GM21825 (cell line): ENCODE results near the gene DHRS4.
"Not testable (repeated sequence)": the region's sequence is repeated elsewhere in the genome, so short reads cannot be mapped to it uniquely, and the experiment has no call there.

ENCODE experiments used
- ATAC-seq: cut with Tn5 transposase; IDR thresholded peaks from one replicate; pipeline ENCODE4 v1.9.1; 2021; ENCODE audit warnings: mild to moderate bottlenecking, moderate library complexity; ENCODE audit not compliant: unreplicated experiment

Gene DHRS4

DNA sequence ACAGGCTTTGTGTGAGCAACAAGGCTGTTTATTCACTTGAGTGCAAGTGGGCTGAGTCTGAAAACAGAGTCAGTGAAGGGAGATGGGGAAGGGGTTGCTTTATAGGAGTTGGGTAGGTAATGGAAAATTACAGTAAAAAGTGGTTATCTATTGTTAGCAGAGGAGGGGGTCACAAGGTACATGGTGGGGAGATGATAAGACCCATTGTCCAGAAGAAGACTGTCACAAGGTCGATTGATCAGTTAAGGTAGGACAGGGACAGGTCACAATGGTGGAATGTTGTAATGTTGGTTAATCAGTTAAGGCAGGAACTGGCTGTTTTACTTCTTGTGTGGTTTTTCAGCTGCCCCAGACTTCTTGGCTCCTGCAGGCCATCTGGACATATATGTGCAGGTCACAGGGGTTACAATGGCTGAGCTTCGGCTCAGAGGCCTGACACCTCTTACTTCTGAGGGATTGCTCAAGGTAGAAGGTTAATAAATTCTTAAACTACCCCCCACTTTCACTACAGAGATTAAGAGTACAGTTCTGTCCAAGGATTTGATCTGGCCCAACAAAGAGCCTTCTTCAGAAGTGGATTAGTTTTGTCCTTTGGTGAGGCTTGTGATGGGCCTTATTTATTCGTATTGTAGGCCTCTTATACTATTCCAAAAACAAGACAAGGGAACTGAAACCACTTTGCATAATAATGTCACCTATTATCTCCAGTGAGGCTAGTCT lies 13.8 kb upstream of the DHRS4 start:
- no peak for ATAC-seq

DNA sequence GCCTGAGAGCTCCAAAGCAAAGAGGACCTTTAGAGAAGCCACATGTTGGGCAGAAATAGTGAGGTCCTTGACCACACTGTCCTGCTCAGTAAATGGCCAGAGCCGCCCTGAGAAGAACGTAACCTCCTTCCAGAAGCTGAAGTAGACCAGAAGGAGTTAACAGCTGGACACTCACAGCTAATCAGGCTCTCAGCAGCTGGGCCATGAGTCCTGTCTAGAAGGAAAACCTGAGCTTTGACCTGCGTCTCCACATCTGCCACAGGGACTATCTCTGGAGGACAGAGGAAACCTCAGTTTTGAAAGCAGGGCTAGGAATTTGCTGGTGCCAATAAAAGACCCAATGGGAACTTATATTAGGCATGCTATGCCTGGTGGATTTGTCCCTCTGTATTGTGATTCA lies 12.3 kb upstream of the DHRS4 start:
- ATAC-seq = no peak

GRCh38 chr14:23941669-23942068 lies 11.9 kb upstream of the DHRS4 start:
- ATAC-seq = no peak

DNA sequence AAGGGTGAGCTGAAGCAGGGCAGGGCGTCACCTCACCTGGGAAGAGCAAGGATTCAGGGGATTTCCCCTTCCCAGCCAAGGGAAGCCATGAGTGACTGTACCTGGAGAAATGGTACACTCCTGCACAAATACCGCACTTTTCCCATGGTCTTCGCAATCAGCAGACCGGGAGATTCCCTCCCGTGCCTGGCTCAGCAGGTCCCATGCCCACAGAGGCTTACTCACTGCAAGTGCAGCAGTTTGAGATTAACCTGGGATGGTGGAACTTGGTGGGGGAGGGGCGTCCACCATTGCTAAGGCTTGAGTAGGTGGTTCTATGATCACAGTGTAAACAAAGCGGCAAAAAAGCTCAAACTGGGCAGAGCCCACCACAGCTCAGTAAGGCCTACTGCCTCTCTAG lies 11.0 kb upstream of the DHRS4 start:
- no peak for ATAC-seq

DNA sequence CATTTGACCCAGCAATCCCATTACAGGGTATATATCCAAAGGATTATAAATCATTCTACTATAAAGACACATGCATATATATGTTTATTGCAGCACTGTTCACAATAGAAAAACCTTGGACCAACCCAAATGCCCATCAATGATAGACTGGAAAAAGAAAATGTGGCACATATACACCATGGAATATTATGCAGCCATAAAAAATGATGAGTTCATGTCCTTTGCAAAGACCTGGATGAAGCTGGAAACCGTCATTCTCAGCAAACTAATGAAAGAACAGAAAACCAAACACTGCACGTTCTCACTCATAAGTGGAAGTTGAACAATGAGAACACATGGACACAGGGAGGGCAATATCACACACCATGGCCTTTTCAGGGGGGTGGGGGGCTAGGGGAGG lies 4.5 kb upstream of the DHRS4 start:
- ATAC-seq = not testable (repeated sequence)

GRCh38 chr14:23950411-23951135 lies 3.0 kb upstream of the DHRS4 start:
- no peak for ATAC-seq

GRCh38 chr14:23951136-23951466 lies 2.5 kb upstream of the DHRS4 start:
- not testable (repeated sequence) for ATAC-seq

DNA sequence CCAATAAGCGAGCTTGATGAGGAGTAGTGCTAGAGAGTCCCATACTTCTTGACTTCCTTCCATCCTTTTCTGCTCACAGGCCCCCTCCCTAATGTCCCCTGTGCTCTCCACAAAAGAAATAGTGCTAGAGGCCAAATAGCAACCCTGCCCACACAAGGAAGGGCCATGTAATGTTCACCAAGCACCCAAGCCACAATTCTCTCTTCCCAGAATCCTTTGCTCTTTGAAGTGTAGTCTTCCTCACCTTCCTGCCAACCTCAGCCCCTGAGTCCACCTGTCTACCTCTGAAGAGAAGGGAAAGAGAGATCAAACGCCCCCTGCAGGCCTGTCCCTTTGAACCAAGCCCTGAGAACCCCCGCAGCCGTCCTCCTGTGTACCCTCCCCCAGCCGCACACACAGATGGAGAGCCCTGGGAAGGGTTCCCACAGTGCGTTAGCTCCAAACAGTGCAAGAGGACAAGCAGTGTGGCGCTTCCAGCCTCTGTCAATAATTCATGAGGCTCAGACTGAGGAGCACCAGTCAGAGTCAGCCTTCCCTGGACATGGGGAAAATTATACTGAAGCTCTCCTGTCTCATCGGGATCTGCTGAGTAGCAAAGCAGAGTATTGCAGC lies 1.9 kb upstream of the DHRS4 start:
- ATAC-seq = no peak

DNA sequence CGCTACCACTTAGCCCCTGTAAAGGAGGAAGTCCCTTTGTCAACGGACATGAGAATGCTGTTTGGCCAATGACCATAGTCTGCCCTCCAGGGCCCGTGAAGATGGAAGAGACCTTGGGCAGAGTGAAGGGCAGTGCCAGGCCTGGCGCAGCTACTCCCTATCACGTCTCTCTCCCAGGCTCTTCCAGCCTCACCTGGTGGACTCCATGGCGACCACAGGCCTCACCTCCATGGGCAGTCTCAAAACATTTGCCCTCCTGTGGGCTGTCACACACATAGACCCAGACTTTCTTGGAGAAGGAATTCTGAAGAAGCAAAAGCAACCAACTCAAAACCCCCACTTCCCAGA lies 480 bp upstream of the DHRS4 start:
- not testable (repeated sequence) for ATAC-seq

DNA sequence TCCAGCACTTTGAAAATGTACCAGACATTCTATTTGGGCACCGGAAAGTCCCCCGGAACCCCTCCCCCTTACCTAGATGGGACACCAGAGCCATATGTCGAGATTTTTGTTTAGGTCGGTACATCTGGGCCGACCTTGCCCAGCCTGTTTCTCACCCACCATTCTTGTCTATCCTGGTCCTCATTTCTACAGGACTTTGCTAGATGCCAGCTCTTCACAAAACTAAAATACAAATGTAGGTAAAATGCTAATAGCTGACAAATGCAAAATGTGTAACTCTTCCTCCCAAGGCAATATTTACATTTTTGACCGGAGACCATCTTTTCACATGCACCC lies 677 bp downstream of the DHRS4 start:
- peak; percentile 11 for ATAC-seq

DNA sequence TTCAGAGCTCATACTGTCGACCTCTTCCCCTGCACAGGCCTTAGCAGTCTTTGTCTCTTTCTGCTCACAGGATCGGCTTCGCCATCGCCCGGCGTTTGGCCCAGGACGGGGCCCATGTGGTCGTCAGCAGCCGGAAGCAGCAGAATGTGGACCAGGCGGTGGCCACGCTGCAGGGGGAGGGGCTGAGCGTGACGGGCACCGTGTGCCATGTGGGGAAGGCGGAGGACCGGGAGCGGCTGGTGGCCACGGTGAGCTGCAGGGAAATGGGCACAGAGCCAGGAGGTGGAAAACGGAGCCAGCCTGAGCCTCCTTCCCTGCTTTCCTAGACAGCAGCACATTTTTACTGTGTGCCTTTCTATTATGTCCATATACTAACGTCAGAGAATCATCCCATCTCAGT lies 1.4 kb downstream of the DHRS4 start:
- ATAC-seq = not testable (repeated sequence)

DNA sequence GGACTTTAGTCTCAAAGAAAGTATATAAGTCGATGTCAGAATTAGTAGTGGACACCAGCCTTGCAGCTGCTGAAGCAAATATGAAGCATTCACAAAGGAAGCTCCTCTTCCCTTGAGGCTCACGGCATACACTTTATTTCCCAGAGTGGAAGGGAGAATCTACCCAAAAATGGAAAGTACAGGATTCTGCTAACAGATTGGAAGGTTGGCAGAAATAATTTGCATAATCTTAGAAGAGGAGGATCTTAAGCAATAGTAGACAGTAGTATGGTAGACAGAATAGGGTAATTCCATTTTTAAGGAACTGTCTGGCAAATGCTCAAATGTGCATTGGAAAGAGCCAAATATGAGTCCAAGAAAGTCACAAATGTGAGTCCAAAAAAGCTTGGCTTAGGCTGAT lies 2.2 kb downstream of the DHRS4 start:
- not testable (repeated sequence) for ATAC-seq

DNA sequence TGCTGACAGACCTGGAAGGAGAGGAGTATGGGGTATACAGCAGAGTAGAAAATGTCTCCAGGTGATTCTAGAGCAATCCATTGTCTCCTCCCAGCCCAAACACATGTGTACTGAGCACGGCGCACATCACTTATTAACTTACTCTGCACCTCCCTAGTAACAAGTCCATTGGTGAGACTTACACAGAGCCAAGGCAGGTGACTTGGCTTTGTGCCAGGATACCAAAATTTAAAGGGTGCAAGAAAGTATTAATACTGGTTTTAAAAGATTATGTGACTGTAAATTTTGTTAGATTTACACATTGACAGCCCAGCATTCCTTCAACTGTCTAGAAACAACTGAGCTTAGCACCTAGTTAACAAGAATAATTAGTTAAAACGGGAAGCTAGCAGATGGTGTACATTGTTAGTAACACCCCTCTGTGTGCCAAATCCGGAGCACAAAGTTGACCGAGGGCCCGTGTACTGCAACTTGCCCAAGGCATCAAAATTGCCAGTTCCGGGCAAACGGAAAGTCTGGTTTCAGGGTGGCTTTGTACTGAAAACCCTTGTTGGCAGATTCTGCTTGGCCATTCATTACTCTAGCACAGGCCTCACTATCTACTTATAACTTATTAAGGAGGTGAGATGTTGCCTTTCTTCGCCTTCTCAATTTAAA lies 4.5 kb downstream of the DHRS4 start:
- not testable (repeated sequence) for ATAC-seq

GRCh38 chr14:23960899-23961298 lies 7.3 kb downstream of the DHRS4 start:
- ATAC-seq = not testable (repeated sequence)

DNA sequence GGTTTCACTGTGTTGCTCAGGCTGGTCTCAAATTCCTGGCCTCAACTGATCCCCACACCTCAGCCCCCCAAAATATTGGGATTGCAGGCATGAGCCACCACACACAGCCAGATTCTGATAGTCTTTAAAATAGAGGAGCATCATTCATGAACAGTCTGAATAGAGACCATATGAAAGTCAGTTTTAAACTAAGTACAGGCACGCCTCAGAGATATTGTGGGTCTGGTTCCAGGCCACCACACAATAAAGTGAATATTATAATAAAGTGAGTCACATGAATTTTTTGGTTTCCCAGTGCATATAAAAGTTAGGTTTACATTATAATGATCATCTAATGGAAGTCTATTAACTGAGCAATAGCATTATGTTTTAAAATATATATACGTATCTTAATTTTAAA lies 8.1 kb downstream of the DHRS4 start:
- not testable (repeated sequence) for ATAC-seq

- ATAC-seq = peak; percentile 11
These were observed 15.5 kb downstream of the DHRS4 start for GRCh38 chr14:23969130-23969480.

GRCh38 chr14:23969481-23970282 lies 16.1 kb downstream of the DHRS4 start:
- peak; percentile 66 for ATAC-seq

GRCh38 chr14:23970283-23970659 lies 16.7 kb downstream of the DHRS4 start:
- ATAC-seq = not testable (repeated sequence)

DNA sequence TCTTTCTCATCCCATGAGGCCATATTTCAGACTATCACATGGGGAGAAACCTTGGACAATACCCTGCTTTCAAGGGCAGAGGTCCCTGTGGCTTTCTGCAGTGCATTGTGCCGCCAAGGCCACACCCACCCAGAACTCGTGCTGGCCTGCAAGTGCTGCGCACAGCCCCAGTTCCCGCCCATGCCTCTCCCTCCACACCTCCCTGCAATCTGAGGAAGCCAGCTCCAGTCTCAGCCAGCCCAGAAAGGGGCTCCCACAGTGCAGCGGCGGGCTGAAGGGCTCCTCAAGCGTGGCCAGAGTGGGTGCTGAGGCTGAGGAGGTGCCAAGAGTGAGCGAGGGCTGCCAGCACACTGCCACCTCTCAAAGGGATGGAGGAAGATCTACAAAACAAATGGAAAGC lies 19.6 kb downstream of the DHRS4 start:
- not testable (repeated sequence) for ATAC-seq

- ATAC-seq = not testable (repeated sequence)
These were observed 20.5 kb downstream of the DHRS4 start for GRCh38 chr14:23974041-23974440.

DNA sequence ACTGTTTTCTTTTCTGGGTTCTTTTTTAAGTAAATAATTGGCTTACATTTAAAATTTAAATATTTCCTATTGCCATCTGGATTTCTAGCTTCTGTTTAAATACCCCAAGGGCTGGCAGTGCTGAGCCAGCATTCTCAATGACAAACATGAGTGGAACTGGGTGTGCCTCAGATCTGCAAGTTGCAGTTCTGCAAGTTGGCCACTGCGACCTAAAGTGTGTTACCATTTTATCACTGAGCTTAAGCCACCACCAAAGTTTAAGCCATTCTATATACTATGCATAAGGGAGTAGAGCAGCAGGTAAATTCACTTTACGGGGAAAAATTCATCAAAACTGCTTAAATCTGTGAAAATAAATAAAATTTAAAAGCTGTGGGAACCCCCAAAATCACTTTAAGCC lies 23.6 kb downstream of the DHRS4 start:
- ATAC-seq = not testable (repeated sequence)
